ENCODE measurements around the gene NTN5. TPM values are rescaled to one million over a fixed set of nuclear protein-coding genes. Genes with fewer than 3 reads are reported as not detected.

Gene NTN5
- total and polyA plus RNA-seq, 11 donors: 0.11 to 0.42 (median 0.16) TPM; not detected in 7

GRCh38 chr19:48644839-48645619 is 27.8 kb downstream of the NTN5 start:
- TF ChIP-seq POLR2A (IDR thresholded peaks at IDR 0.05): no peak
- no peak for TF ChIP-seq CTCF (IDR thresholded peaks at IDR 0.05)
- DNase-seq: peak; percentile 70 to 86 (median 83)
- Histone ChIP-seq H3K36me3 (no peaks in the 10 kb centered on the region), H3K27ac (peak overlapping the region; percentile 56 to 91 (median 82)), H3K4me1 (peaks cover 0 to 29% (median 13%) of the 10 kb centered on the region in 12 donors), H3K9me3 (no peaks in the 10 kb centered on the region), H3K4me3 (peak overlapping the region; percentile 2 to 69 (median 58)), H3K27me3 (no peaks in the 10 kb centered on the region)
- 1 to 4% (median 2%) methylated on average over 20 to 25 of the region's 25 CpGs for WGBS, 4 donors
- intact Hi-C loops (cut with DNase I): loop anchor here (5.0 to 10.0 kb wide), 10 partner anchors 70 to 330 kb away; partner anchors contain the start of genes HSD17B14 (in 6 of the 10), MAMSTR (in 2 of the 10) and FTL (in 1 of the 10)
- peak; percentile 66 to 82 (median 80) for ATAC-seq

GRCh38 chr19:48644355-48644754 is 28.5 kb downstream of the NTN5 start:
- 72 to 76% (median 73%) methylated on average over 4 of the region's 4 CpGs for WGBS, 4 donors
- Histone ChIP-seq H3K4me1 (peaks cover 0 to 27% (median 13%) of the 10 kb centered on the region in 12 donors), H3K27me3 (no peaks in the 10 kb centered on the region), H3K4me3 (peak overlapping the region in 2 of 12 donors; percentile 66 to 69), H3K27ac (peak overlapping the region in 1 of 12 donors; percentile 2), H3K9me3 (no peaks in the 10 kb centered on the region), H3K36me3 (no peaks in the 10 kb centered on the region)
- intact Hi-C loops (cut with DNase I): loop anchor here in 6 of 10 donors (10.0 kb wide), 5 partner anchors 70 to 330 kb away; partner anchors contain the start of genes HSD17B14 (in 2 of the 6), FTL (in 1 of the 6) and MAMSTR (in 1 of the 6)
- DNase-seq (peak in 3 of 5 donors; percentile 34 to 37 (median 36)), ATAC-seq (no peak)
- TF ChIP-seq POLR2A (IDR thresholded peaks at IDR 0.05) (no peak), CTCF (IDR thresholded peaks at IDR 0.05) (no peak)

- DNase-seq: no peak
- H3K4me1 ChIP-seq: peaks cover 0 to 38% (median 20%) of the 10 kb centered on the region in 12 donors
- no peak overlapping the region for H3K27ac ChIP-seq
- no peak overlapping the region for H3K4me3 ChIP-seq
- H3K9me3 ChIP-seq: no peaks in the 10 kb centered on the region
- H3K36me3 ChIP-seq: no peaks in the 10 kb centered on the region
- WGBS, 4 donors: 87 to 92% (median 89%) methylated on average over 5 of the region's 5 CpGs
- no peak for TF ChIP-seq CTCF (IDR thresholded peaks at IDR 0.05)
- no peak for TF ChIP-seq POLR2A (IDR thresholded peaks at IDR 0.05)
- intact Hi-C loops (cut with DNase I): loop anchor here in 6 of 10 donors (10.0 kb wide), 5 partner anchors 72 to 332 kb away; partner anchors contain the start of genes HSD17B14 (in 2 of the 6), FTL (in 1 of the 6) and MAMSTR (in 1 of the 6)
- ATAC-seq: no peak
- H3K27me3 ChIP-seq: no peaks in the 10 kb centered on the region
Measured at GRCh38 chr19:48642862-48643261, 30.0 kb downstream of the NTN5 start.

DNA sequence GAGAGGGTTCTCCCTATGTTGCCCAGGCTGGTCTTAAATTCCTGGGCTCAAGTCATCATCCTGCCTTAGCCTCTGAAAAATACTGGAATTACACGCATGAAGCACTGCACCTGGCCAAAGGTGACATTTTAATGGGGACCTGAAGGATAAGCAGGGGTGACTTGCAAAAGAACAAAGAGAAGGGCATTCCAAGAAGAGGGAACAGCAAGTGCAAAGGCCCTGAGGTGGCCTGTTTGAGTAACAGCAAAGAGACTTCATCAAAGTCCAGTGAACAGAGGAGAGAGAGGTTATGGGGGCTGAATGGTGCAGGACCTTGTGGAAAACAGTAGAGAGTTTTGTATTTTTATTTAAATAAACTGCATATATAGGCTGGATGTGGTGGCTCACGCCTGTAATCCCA is 31.0 kb downstream of the NTN5 start:
- WGBS, 4 donors: 92 to 99% (median 96%) methylated on average over 2 of the region's 2 CpGs
- intact Hi-C loops (cut with DNase I): loop anchor here in 6 of 10 donors (10.0 kb wide), 5 partner anchors 73 to 333 kb away; partner anchors contain the start of genes HSD17B14 (in 2 of the 6), FTL (in 1 of the 6) and MAMSTR (in 1 of the 6)

More for the DNA sequence above, 31.0 kb downstream of the NTN5 start:
- Histone ChIP-seq H3K27ac (no peak overlapping the region), H3K27me3 (no peaks in the 10 kb centered on the region), H3K4me3 (no peak overlapping the region), H3K4me1 (peaks cover 0 to 38% (median 20%) of the 10 kb centered on the region in 12 donors), H3K9me3 (no peaks in the 10 kb centered on the region), H3K36me3 (no peaks in the 10 kb centered on the region)
- ATAC-seq (no peak), DNase-seq (no peak)
- no peak for TF ChIP-seq POLR2A (IDR thresholded peaks at IDR 0.05)
- TF ChIP-seq CTCF (IDR thresholded peaks at IDR 0.05): no peak

Data from heart left ventricle (tissue), 16 donors.